ENCODE data around the gene RNF115. TPM values are rescaled to one million over a fixed set of nuclear protein-coding genes. Genes with fewer than 3 reads are reported as not detected.
A peak's percentile ranks its signal among the peaks of the same experiment; 100 is the strongest.

RNF115 gene
- total and polyA plus RNA-seq, 2 donors (not counting 3 experiments of a cell fraction or from before 2014, with no cell fraction given), result 7.6 to 17.3 TPM

- POLR2A ChIA-PET, result interaction anchor here (0.6 to 3.0 kb wide), 2 partner anchors 14 to 205 kb away, joined by 3 to 13 read pairs; partner anchors contain the start of gene PIAS3
- Histone ChIP-seq H3K4me3 (replicated peaks in 1 of 3; ENCODE audit: insufficient read depth in 1 of 3, low read depth in 1 of 3, low read length in 3 of 3) (peak overlapping the region; percentile 37 to 59 (median 58)), H3K36me3 (ENCODE audit: control insufficient read depth in 2 of 2, extremely low read depth in 1 of 2, insufficient read depth in 2 of 2, low read length in 2 of 2) (peaks cover 21 to 30% of the 10 kb centered on the region in 2 experiments), H4K20me1 (replicated peaks; ENCODE audit: control insufficient read depth, extremely low read depth, insufficient read depth, low read length) (no peaks in the 10 kb centered on the region), H3K9me1 (replicated peaks; ENCODE audit: control insufficient read depth, extremely low read depth, insufficient read depth, low read length) (no peaks in the 10 kb centered on the region), H2AFZ (ENCODE audit: low read depth, low read length) (peak overlapping the region; percentile 69), H3K27ac (ENCODE audit: insufficient read depth, low read depth, low read length) (no peak overlapping the region), H3K79me2 (ENCODE audit: control insufficient read depth, insufficient read depth, low read length) (no peaks in the 10 kb centered on the region), H3K9ac (replicated peaks; ENCODE audit: extremely low read depth, insufficient read depth, low read length) (peak overlapping the region; percentile 71), H3K4me1 (ENCODE audit: control insufficient read depth, extremely low read depth, insufficient read depth, low read length) (peaks cover 22% of the 10 kb centered on the region), H3K27me3 (ENCODE audit: control insufficient read depth in 2 of 2, insufficient read depth in 2 of 2, low read length in 2 of 2) (no peaks in the 10 kb centered on the region), H3K4me2 (ENCODE audit: insufficient read depth, low read length) (peak overlapping the region; percentile 79), H3K9me3 (replicated peaks; ENCODE audit: control insufficient read depth, insufficient read depth, low read length) (no peaks in the 10 kb centered on the region)
- TF ChIP-seq EZH2 (IDR thresholded peaks at IDR 0.05; ENCODE audit: borderline replicate concordance, low read depth, low read length, severe bottlenecking), result no peak
- no peak for TF ChIP-seq CTCF (IDR thresholded peaks at IDR 0.05; ENCODE audit: extremely low read depth in 1 of 2, insufficient read depth in 1 of 2, low read depth in 1 of 2, low read length in 2 of 2)
- TF ChIP-seq GATA2 (IDR thresholded peaks at IDR 0.05; ENCODE audit: insufficient read depth, insufficient read length, low read depth, low read length), result no peak
- TF ChIP-seq MAX (IDR thresholded peaks at IDR 0.05; ENCODE audit: insufficient read depth, insufficient read length), result no peak
- TF ChIP-seq POLR2A (IDR thresholded peaks at IDR 0.05; ENCODE audit: low read depth, low read length), result no peak
- TF ChIP-seq POLR2AphosphoS5 (IDR thresholded peaks at IDR 0.05; ENCODE audit: insufficient read depth, low read depth, low read length), result no peak
- no peak for TF ChIP-seq FOS (IDR thresholded peaks at IDR 0.05; ENCODE audit: borderline replicate concordance, insufficient read depth, low read length)
- TF ChIP-seq JUN (IDR thresholded peaks at IDR 0.05; ENCODE audit: borderline replicate concordance, insufficient read depth, insufficient read length, low read depth), result no peak
- no peak for TF ChIP-seq MYC (IDR thresholded peaks at IDR 0.05; ENCODE audit: low read depth, low read length)
- CTCF ChIA-PET, result interaction anchor here (0.7 to 9.1 kb wide), 38 partner anchors 9 to 187 kb away, joined by 3 to 154 read pairs (median 8); partner anchors contain the start of genes ANKRD34A, ANKRD35, HJV and ITGA10
- peak; percentile 26 for FAIRE-seq
- intact Hi-C loops (cut with micrococcal nuclease), result loop anchor here (2.0 kb wide), 2 partner anchors 14 to 48 kb away; partner anchors contain the start of gene PIAS3
- no TSS peak for BruUV-seq (replicated peaks)
- DNase-seq (ENCODE audit: low read depth, low spot score), result no peak
- dilution Hi-C loops (cut with MboI; ENCODE audit: extremely low pct_ligation_motif_present, low sequenced_read_pairs), result no loop called here
These were observed 21.2 kb upstream of the RNF115 start for GRCh38 chr1:145845144-145845513.
